Hepatocyte (in vitro differentiated cells): ENCODE data around the gene CCDC9B.

Experiments used
- EZH2phosphoT487 ChIP-seq: fragments of 200-600 bp; sonication (generic); IDR thresholded peaks from one replicate; pipeline ENCODE4 v1.6.1; 2018; ENCODE audit warnings: antibody characterized with exemption, mild to moderate bottlenecking, low read depth, moderate library complexity; ENCODE audit not compliant: unreplicated experiment, severe bottlenecking
- TF ChIP-seq, protein P1 (sequence below): fragments of 200-600 bp; sonication (generic); IDR thresholded peaks from 2 replicates; pipeline ENCODE4 v1.5.1; 2016; ENCODE audit warnings: antibody characterized with exemption, mild to moderate bottlenecking; ENCODE audit not compliant: poor library complexity

DNA sequence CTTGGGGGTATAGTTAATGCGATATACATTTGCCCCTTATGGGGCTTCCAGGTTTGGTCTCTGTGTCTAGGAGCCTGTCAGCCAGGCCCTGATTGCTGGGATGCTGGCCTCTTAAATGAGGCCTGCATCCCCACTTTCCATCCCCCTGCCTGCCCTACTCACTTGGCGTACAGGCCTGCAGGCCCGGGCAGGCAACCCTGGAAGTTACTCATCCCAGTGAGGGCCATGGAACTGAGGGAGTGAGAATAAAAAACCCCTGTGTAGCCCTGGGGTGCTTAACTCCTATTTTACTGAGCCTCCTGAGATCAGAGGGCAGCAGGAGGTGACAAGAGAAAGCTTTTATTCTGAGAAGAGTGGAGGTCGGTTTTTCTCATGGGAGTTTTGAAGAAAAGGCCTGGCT, 19.3 kb upstream of the CCDC9B start:
- TF ChIP-seq, protein P1, sequence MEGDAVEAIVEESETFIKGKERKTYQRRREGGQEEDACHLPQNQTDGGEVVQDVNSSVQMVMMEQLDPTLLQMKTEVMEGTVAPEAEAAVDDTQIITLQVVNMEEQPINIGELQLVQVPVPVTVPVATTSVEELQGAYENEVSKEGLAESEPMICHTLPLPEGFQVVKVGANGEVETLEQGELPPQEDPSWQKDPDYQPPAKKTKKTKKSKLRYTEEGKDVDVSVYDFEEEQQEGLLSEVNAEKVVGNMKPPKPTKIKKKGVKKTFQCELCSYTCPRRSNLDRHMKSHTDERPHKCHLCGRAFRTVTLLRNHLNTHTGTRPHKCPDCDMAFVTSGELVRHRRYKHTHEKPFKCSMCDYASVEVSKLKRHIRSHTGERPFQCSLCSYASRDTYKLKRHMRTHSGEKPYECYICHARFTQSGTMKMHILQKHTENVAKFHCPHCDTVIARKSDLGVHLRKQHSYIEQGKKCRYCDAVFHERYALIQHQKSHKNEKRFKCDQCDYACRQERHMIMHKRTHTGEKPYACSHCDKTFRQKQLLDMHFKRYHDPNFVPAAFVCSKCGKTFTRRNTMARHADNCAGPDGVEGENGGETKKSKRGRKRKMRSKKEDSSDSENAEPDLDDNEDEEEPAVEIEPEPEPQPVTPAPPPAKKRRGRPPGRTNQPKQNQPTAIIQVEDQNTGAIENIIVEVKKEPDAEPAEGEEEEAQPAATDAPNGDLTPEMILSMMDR, result no peak
- TF ChIP-seq EZH2phosphoT487, result no peak
